GM21528 (cell line): ENCODE measurements around the gene ARHGAP27.

ENCODE experiments used
- ATAC-seq: cut with Tn5 transposase; IDR thresholded peaks from one replicate; pipeline ENCODE4 v1.9.1; 2021; ENCODE audit warnings: mild to moderate bottlenecking, moderate library complexity; ENCODE audit not compliant: unreplicated experiment, low FRiP score

Gene ARHGAP27

DNA sequence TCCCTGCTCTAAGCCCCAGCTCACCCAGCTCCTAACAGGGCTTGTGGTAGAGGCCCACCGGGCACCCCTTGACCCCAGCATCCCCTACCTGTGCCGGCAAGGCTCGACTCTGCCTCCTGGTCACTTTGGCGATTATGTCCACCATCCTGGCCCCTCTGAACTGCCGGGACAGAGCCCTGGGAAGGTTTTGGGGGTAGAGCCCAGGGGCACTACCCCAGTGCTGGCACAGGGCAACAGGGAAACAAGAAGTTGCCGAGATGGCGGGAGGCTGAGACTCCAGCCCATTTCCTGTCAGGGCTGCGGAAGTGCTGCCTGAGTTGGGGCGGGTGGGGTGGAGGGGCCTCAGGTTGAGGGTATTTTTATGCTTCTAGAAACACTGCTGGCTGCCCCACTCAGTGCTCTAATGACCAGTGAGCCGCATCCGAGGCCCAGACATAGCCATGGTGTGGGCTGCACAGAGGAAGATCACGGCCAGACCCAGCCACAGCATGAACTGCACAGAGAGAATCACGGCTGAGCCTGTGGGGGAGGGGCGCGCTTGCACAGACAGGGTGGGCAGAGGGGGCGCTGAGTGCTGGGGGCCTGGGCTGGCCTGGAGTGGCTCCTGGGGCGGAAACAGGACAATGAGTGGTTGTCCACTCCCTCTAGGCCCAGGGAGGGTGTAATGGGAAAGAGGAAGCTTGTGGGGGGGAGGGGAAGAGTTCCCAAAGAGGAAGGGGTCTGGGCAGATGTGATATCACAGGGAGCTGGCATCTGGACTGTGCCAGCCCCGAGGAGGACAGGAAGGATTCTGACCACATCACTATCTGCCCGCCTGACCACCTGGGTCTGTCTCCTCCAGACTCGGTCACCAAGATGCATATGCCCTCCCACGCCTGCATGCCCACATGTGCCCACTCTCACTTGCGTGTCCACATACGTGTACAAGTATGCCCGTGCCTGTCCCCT lies 22.3 kb downstream of the ARHGAP27 start:
- ATAC-seq = no peak

DNA sequence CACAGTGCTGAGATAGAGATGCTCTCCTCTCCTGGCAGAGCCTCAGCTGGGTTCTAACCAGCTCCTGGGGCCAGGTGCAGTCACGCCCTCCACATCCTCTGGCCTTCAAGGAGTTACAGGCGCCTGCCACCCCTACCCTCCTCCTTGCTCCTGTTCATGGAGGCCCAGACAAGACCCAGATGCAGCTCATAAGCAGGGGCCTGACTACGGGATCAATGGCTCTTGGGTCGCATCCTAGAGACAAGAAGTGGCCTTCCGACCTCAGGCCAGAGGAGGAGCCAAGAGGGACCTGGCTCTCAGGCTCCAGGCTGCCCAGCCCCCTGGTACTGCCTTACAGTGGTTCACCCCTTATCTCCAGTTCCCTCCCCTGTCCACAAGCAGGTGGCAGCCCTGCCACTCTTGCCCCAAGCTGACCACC lies 23.0 kb downstream of the ARHGAP27 start:
- no peak for ATAC-seq

DNA sequence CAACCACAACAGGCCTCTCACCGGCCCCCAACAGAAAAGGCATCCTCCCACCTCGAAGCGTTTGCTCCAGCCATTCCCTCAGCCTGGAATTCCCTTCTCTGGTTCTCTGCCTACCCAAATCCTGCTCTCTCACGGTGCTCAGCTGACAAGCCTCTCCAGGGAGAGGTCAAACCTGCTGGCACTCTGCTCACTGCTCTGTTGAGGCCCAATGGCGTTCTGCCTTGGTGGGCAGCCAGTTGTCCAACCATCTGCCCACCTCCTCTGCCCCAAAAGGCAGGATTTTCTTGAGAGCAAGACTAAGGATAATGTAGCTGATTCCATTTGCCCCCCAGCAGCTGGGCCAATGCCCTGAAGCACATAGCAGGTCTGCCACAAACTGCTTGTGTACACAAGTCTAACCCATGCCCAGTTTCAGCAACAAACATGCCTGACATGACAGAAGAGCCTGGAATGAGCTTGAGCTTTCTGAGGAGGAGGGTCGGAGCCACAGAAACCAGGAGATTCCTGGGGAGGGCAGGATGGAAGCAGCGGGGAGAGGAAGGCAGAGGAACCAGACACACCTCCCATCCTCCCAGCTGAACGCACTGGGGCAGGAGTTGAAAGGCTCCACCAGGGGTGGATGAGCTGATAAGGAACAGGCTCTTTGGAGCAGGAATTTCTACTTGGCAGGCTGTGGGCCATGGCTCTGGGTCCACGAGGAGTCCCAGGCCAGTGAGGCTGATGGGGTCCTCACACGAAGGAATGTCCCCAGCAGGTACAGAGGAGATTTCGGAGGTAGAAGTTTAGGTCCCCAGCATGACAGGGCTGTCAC lies 23.9 kb downstream of the ARHGAP27 start:
- no peak for ATAC-seq

DNA sequence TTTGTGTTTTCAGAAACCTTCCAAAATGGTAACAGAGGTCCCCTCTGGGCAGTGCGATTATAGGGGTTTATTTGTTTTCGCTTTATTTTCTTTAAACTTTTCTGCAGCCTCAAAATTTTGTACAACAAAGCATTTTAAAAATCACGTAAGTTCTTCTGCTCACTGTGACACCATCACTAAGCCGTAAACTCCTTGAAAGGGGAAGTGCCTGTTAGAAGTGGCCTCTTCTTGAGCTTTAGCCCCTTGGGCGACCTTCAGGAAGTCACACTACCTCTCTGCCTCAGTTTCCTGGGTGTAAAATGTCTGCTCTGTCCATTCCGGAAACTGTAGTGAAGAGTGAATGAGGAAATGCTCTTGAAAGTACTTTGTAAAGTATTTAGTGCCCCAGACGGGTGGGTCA lies 26.6 kb downstream of the ARHGAP27 start:
- no peak for ATAC-seq

DNA sequence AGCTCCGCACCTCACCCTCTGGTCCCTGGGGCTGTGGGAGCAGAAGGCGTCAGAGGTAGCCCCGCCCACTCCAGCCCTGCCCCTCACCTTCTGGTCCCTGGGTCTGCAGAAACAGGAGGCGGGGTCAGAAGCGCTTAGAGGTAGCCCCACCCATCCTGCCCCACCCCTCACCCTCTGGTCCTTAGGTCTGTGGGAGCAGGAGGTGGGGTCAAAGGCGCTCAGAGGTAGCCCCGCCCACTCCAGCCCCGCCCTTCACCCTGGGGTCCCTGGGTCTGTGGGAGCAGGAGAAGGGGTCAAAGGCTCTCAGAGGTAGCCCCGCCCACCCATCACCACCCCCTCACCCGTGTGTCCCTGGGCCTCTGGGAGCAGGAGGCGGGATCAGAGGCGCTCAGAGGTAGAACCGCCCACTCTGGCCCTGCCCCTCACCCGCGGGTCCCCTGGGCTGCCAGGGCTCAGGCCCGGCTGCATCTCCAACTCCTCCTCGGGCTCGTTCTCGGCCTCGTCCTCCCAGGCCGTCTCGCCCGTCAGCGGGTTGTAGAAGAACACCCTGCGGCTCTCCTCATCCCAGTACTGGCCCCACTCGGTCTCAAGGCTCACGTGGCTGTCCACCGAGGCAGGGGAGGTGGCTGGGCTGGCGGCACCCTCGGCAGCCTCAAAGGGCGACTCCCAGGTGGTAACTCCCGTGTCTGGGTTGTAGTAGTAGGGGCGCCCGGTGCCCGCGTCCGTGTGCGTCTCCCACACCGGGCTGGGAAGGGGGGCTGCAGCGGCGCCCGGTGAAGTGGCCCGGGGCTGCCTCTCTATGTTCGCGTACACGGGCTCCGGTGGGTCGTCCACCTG lies 27.2 kb downstream of the ARHGAP27 start:
- no peak for ATAC-seq

DNA sequence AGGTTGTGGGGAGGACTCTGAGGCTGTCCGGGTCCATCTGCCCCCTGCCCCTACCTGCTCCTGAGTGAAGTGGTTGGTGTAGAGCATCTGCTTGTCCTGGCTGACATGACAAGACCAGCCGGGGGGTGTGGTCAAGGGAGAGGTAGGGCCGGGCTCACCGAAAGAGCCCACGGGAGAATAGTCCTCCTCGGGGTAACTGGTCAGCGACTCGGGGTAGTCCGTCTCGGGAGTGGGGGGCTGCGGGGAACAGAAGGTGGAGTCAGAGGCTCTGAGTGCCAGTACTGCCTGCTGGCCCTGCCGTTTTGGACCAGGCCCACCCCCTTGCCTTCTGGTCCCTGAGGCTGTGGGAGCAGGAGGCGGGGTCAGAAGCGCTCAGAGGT lies 27.8 kb downstream of the ARHGAP27 start:
- no peak for ATAC-seq

DNA sequence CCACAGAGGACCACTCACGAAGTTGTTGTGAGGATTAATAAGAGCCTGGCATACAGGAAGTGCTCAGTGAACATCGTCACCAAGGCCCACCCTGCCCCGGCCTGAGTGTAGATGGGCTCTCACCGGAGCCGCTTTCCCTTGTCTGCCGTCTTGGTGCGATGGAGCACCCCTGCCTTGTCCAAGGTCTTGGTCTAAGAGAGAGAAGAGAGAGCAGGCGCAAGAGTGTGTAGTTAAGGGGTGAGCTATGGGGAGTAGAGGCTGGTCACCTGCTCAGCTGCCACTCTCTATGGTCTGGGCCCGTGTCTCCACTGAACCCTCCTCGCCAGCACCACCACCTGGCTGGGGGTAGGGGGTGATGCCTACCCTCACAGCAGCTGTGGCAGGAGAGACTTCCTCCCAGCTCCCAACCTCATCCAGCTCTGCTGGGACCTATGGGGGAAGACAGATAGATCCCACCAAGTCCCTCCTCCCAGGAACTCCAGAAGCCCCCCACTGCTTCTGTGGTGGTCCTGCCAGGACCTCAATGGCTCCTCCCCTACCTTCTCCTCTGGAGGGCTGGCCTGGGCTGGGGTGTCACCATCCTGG lies 28.7 kb downstream of the ARHGAP27 start:
- ATAC-seq = no peak

DNA sequence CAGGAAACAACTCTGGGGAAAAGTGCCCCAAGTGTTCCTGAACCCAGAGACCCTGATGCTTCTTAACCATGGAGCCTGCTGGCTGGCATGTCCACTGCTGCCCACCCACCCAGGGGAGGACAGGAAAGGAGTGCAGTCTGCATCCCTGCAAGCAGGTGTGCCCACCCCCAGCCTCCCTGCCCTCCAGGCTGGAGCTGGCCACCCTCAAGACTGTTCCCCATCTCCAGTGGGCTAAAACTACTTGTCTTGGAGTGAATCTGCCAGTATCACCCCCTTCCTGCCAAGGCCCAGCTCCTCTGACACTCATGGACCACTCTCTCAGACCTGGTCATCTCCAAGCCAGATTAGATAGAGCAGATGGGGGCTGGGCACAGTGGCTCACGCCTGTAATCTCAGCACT lies 29.8 kb downstream of the ARHGAP27 start:
- no peak for ATAC-seq

DNA sequence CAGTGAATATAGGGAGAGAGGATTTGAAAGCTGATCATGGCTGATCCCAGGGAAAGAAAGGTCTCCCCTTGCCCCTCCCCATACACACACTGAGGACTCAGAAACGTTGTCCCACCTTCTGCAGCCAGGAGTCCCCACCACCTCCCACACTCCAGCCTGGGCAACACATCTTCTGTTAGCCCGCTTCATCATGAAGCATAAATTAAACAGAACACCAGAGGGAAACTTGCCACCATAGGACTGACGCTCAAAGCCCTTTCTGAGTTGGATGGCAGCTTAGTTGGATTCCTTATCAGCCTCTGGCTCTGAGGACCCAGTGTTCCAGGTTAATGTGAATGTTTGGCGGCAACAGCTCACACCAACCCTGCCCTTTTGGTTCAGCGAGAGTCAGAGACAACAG lies 33.9 kb downstream of the ARHGAP27 start:
- ATAC-seq = no peak

DNA sequence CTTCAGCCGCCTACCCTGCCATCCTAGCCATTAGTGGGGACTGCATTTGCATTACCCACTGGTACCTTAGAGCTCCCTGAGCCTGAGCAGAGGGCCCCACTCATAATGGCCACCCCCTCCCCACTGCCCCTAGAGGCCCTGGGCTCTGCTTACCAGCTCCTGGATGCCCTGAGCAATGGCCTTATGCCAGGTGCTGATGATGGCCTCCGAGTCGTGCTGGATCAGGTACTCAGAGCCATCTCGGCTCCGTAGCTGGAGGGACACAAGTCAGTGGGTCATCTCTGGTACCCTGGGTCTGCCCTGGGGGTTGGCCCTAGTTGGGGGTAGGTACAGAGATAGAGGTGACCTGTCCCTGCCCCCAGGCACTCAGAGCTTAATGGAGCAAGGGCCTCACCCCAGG lies 34.9 kb downstream of the ARHGAP27 start:
- ATAC-seq = no peak

DNA sequence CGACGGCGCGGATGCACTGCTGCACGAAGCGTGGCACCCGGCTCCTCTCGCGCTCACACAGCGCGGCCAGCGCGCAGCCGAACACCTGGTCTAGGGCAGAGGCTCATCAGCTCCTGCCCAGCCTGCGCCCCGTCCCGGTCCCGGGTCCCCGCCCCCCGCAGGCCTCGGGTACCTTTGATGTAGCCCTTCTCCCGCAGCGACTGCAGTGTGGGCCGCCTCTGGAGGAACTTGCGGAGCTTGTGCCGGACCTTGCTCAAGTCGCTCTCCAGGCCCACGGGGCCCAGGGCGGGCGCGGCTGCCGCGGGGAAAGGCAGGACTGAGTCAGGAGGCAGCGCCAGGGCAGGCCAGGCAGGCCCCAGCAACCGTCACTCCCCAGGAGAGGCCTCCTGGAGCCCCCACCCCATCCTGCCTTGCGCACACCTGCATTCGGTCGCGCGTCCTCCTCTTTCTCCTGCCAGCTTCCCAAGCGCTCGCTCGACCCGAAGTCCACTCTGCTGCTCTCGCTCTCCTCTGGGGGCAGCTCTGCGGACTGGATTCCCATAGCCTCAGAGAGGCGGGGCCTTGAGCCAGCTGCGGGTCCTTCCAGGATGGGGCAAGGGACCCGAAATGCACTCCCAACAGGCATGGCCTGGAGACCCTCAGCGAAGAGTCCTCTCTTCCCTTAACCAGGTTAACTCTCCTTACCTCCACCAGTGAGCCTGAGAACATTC lies 36.0 kb downstream of the ARHGAP27 start:
- ATAC-seq = no peak

DNA sequence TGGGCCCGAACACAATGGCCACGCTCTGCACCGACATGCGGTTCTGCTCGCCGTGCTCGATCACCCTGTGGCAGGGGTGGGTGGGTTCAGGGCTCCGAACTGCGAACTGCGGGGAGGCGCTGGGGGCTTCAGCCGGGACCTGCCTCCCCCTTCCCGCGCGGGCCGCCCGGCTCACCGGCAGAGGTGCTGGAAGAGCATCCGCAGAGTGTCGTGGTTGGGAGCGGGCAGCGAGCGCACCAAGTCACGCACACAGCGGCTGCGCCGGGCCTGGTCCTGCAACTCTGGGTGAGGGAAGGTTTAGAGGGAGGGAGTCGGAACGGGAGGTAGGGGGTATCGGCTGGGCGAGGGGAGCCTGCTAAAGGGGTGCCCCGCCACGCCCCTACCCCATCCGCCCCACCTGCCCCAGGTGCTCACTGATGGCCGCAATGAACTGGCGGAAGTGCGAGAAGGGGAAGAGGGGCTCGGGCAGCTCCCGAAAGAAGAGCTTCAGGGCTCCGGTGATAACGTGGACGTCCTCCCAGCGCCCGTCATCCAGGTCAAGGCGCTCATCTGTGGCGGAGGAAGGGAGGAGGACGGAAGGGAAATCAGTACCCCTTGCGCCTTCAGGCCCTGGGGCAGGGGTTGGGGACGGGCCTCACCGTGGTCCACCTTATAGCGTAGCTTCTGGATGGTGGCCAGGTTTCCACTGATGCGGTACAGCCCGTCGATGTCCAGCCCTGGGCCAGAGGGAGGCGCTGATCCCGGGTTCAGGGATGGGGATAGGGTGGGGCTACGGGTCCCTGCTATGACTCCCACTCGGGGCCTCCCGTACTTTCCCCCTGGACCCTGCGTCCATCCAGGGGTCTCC lies 36.9 kb downstream of the ARHGAP27 start:
- no peak for ATAC-seq

DNA sequence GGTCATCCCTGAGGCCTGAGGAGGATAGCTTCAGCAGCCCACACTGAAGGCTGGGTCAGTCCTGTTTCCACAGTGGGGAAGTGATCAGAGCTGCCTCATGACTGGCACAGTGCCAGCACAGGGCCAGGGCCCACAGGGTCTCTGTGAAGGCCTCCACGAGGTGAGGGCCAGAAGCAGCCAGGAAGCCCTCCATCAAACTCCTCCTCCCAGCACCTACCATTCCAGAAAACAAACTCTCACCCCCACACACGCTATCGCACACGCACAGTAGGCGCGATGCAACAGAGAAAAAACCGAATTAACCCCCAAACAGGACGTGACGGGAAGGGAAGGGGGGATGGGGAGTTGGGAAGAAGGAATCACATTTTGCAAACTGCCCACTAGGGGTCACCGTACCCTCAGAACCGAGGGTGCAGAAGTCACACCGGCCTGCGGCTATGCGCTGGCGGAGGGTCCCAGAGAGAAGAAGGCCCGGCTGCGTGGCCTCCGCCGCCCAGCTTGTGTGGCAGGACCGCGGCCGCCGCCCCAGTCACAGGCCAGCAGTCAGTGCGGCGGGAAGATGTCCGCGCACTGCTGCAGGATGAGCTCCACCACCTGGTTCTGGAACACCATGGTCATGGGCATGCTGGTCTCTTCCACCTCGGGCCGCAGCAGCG lies 37.6 kb downstream of the ARHGAP27 start:
- ATAC-seq = no peak

DNA sequence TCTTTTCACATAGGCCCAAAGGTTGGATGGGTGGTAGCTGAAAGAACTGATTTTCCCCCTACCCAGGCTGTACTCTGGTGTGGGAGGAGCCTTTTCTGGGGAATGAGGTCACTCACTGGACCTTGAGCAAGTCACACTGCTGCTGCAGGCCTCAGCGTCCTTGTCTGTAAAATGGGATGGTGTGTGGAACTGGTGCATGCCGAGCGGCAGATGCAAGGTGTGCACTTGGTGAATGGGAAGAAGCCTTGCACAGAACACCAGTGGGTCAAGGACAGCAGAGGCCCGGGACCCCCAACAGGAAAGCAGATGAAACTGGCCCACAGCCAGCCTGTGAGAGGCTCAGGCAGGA lies 38.1 kb downstream of the ARHGAP27 start:
- no peak for ATAC-seq

DNA sequence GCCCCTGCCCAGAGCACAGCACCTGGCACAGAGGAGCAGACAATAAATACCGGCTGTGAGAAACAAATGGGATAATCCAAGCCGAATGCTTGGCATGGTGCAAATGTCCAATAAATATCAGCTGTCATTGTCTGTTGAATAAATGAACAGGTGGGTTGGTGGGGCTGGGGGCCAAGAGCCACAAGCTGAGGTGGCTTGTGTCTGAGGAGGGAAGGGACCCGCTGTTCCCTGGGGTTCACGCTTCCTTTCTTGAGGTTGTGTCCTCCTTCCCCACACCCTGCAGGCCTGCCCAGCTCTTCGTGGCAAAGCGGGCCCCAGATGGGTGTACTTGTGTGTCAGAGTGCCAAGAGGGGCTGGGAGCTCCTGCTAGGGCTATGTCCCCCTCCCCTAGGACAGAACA lies 38.6 kb downstream of the ARHGAP27 start:
- ATAC-seq = no peak

DNA sequence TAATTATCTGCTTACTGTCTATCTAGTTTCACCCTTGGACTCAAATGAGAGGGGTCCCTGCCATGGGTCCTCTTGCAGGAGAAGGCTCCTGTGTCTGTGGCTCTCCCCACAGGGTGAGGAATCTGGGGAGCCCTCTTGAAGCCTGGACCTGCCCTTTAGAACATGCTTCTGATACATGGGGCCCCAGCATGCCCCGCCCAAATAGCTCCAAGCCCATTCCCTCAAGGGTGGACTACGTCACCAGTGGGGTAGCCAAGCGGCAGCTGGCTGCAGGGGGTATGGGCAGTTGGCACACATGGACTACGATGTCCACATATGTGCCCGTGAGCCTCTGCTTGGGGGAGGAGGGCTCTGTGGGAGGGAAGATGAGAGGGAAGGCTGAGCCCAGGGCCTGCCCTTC lies 39.3 kb downstream of the ARHGAP27 start:
- ATAC-seq = no peak

DNA sequence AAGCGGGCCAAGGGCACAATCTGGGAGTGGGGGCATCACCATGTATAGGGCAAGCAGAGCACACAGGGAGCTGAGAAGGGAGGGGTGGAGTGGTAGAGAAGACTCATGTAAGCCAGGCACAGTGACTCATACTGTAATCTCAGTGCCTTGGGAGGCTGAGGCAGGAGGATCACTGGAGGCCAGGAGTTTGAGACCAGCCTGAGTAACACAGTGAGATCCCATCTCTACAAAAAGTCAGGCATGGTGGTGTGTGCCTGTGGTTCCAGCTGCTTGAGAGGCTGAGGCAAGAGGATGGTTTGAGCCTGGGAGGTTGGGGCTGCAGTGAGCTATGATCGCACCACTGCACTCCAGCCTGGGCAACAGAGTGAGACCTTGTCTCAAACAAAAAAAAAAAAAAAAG lies 40.8 kb downstream of the ARHGAP27 start:
- no peak for ATAC-seq

DNA sequence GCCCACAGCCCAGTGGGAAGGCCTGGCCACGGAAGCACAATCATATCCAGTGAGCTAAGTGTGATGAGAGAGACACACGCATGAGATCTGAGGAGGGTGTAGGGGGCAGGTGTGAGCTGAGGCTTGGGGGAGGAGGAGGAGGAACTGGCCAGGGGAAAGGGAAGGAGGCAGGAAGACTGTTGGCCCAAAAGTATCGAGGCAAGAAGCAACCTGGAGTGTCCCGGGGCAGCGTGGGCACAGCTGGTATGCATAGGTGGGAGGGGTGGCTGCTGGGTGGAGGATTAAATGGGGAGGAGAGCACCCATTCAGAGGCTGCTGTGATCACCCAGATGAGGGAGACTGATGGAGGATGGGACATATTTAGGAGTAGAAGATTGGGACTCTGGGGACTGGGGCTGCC lies 41.4 kb downstream of the ARHGAP27 start:
- no peak for ATAC-seq

DNA sequence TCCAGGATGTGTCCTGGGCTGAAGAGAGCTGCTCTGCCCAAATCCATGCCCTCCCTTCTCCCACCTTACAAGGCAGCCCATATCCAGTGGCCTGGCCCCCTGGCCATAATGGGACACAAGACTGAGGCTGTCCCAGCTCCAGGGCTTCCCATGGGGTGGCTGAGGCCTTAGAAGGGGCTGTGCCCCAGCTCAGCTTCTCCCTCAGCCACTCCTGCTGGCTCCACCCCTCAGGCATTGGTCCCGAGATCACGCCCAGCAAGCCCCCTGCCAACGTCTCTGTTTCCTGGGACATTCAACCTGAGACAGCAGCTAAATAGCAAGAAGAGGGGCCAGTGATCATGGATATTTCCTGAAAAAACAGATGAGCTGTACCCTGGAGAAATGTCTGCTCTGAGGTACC lies 43.3 kb downstream of the ARHGAP27 start:
- no peak for ATAC-seq
